RPMI7951 (cell line): ENCODE results near the gene RXFP2. TPM values are rescaled to one million over a fixed set of nuclear protein-coding genes. Genes with fewer than 3 reads are reported as not detected.

ENCODE experiments used
- DNase-seq: peaks from one replicate; pipeline ENCODE4 v3.0.0-alpha.2; 2012; ENCODE audit warnings: low read depth
- total RNA-seq: library from RNA; depleted of rRNA; stranded (reverse); fragments of >200 nt; shearing (Covaris generic); gene quantifications from 2 replicates; pipeline ENCODE4 v1.2.3, GENCODE V29; 2014; rRNA removed

The RXFP2 gene
- total RNA-seq = 1.1 and 1.2 TPM in 2 replicates

- DNase-seq = peak; percentile 47
Observed at GRCh38 chr13:31739226-31739625, at the start of gene RXFP2. Gene RXFP2 (plus strand): TSS chr13:31739526. CDS start chr13:31739613, 87 bp downstream.

GRCh38 chr13:31697290-31697689, 42.0 kb upstream of the RXFP2 start:
- DNase-seq = peak; percentile 67

GRCh38 chr13:31699650-31700049, 39.7 kb upstream of the RXFP2 start:
- DNase-seq = peak; percentile 22

- DNase-seq = no peak
Observed at GRCh38 chr13:31703780-31704179, 35.5 kb upstream of the RXFP2 start.

GRCh38 chr13:31706105-31706504, 33.2 kb upstream of the RXFP2 start:
- DNase-seq = no peak

GRCh38 chr13:31717583-31717982, 21.7 kb upstream of the RXFP2 start:
- DNase-seq = no peak

- DNase-seq = no peak
Observed at GRCh38 chr13:31719214-31719613, 20.1 kb upstream of the RXFP2 start.

- peak; percentile 34 for DNase-seq
Observed at GRCh38 chr13:31722673-31723072, 16.7 kb upstream of the RXFP2 start.

GRCh38 chr13:31725841-31726240, 13.5 kb upstream of the RXFP2 start:
- peak; percentile 33 for DNase-seq

- peak; percentile 74 for DNase-seq
Observed at GRCh38 chr13:31731921-31732320, 7.4 kb upstream of the RXFP2 start.

- DNase-seq = no peak
Observed at GRCh38 chr13:31733066-31733465, 6.3 kb upstream of the RXFP2 start.

GRCh38 chr13:31733647-31734046, 5.7 kb upstream of the RXFP2 start:
- DNase-seq = no peak

- peak; percentile 74 for DNase-seq
Observed at GRCh38 chr13:31742097-31742734, 2.9 kb downstream of the RXFP2 start.

- DNase-seq = no peak
Observed at GRCh38 chr13:31747291-31747690, 8.0 kb downstream of the RXFP2 start.

- DNase-seq = peak; percentile 41
Observed at GRCh38 chr13:31747966-31748365, 8.6 kb downstream of the RXFP2 start.

- DNase-seq = peak; percentile 88
Observed at GRCh38 chr13:31749929-31750328, 10.6 kb downstream of the RXFP2 start.

- DNase-seq = no peak
Observed at GRCh38 chr13:31755211-31755610, 15.9 kb downstream of the RXFP2 start.

- DNase-seq = peak; percentile 95
Observed at GRCh38 chr13:31755803-31756212, 16.5 kb downstream of the RXFP2 start.

- peak; percentile 97 for DNase-seq
Observed at GRCh38 chr13:31756346-31756745, 17.0 kb downstream of the RXFP2 start.

- no peak for DNase-seq
Observed at GRCh38 chr13:31761951-31762350, 22.6 kb downstream of the RXFP2 start.

GRCh38 chr13:31764556-31764955, 25.2 kb downstream of the RXFP2 start:
- DNase-seq = no peak

GRCh38 chr13:31765138-31765785, 25.9 kb downstream of the RXFP2 start:
- peak; percentile 71 for DNase-seq

- peak; percentile 84 for DNase-seq
Observed at GRCh38 chr13:31767175-31767900, 28.0 kb downstream of the RXFP2 start.
